Glomerular visceral epithelial cell (primary cell): ENCODE results near the gene KCTD18.

Experiments
- DNase-seq: peaks from one replicate; pipeline ENCODE4 v3.0.0-alpha.2; 2016; ENCODE audit errors: extremely low spot score

KCTD18 gene

DNA sequence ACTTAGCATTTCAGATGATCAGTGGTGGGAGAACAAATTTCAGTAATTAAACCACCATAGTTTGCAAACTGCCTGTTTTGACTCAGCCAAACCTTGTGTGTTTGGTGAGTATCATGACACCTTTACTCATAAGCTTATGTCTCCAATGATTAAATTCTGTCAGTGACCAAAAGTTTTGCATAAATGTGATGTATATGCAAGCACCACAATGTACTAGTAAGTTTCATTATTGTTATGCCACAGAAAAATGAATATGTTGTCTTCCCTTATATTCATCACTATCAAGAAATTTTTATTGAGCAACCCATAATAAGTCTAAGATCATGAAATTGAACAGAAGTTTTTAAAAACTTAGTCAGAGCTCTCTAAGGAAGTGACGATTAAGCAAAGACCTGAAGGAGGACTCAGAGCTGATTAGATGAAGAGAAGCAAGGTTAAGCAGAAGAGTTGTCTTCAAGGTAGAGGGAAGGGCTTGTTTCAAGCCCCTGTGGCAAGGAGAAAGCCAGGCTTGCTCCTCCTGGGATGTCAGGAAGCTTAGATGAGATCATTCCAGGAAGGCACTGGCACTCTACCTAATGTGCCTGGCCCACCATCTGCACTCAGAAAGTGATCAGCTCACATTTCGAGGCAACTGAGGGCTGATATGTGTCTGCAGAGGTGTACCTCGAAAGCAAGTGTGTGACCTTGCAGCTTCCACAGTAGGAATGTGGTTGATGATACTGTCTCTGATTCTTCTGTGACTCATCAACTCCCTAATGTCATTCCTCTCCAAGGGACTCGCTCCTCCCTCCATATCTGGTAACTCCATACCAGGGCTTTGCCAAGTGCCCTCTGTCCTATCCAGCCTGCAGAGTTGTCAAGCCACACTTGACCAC, 54.7 kb downstream of the KCTD18 start:
- peak; percentile 78 for DNase-seq

DNA sequence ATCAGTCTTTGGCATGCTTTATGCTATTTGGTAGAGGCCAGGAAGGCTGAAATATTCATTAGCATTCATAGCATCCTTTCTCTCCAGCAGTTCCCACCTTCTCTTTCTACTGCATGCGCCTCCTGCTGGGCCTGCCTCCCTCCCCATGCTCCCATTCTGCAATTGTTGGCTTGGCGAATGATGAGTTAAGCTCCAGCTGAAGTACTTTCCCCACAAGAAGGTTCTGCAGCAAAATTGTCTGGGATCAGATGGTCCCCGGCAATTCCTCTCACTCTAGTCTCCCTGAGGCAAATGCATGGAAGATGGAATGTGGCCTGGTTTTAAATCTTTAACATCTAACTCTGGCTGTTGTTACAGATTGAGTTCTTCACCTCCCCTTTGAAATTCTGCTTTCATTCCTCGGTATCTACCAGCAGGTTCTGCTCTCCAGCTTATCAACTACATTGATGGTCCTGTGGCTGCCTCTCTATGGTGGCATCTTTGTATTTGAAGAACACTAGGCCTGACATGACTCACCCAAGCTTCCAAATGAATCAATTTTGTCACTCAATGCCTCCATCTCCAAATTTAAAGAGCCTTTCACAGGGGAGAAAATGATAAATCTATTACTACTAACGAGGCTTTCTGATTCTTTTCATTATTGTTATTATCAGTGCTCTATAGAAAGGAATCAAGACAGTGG, 55.9 kb downstream of the KCTD18 start:
- no peak for DNase-seq

DNA sequence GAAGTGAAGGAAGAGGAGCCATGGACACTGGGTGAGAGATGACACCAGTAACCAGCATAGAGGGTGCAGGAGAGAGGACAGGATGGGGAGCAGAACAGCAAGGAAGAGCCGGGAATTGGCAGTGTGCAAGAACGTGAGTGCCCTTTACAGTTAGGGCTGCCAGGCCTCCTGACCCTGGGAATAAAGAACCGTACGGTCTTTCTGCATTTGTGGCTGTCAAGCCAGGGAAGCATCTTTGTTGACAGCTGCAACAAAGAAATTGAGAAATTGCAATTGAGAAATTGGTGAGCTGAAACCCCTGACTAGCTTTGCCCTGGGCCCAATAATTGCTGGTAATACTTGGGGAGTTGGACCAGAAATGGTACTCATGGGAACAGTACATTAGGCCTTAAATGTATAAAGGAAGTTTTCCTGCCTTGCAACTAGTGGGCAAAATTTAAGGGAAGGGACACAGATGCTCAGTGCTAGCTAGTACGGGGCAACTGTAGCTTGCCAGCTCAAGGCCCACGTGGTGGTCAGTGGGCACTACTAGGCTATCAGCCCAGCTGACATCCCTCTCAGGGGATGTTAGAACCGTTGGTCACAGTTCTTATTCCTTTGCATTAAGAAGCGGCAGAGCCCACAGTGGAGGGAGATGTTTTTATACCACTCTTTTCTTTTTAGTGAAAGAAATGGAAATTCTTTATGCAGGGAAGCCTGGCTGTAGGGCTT, 56.6 kb downstream of the KCTD18 start:
- no peak for DNase-seq

DNA sequence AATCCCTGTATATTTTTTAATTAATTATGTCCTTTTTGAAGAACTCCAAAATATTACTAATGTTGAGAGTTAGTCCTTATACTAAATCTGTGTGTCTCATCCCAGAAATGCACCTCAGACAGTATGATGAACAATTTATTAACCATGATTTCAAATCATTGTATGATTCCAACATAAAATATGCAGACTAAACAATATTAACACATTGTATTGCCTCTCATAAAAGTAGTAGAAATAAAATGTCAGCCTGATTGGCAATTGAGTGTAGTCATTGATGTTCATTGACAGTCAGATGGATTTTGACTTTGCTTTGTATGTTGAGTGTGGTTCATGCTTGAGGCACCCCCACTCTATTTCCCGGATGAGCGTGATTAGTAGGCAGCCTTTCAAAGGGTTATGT, 57.5 kb downstream of the KCTD18 start:
- no peak for DNase-seq

DNA sequence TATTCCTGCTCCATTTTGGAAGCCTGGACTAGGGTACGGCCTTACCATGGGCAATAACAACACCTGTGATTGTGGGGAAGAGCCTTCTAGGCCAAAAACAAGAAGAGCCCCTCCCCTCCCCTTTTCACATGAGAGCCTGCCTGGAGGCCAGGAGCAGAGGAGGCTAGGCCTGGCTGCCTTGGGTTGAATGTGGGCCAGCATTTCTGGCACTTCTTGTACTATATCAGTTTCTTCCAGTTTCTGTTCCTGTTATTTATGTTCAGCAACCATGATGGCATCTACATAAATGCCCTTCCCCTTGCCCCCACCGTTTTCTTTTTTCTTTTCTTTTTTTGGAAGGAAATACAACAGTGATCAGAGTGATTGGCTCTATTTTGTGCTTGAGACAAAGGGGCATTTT, 58.4 kb downstream of the KCTD18 start:
- no peak for DNase-seq

DNA sequence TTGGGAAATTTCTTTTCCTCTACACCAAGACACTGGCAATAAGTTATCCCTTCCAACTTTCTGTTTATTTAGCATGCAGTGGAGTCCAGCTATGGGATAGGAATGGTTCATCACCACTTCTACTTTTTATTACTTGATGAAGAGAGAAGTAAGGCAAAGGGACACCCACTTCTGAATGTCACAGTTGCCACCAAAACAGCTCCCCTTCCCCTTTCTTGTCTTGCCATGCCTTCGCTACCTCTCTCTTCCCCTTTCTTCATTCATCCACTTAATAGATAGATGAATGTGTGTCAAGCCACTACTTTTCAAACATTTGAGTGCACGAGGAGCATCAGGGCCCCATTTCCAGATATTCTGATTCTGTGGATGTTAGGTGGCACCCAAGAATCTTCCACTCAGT, 59.6 kb downstream of the KCTD18 start:
- DNase-seq = no peak

DNA sequence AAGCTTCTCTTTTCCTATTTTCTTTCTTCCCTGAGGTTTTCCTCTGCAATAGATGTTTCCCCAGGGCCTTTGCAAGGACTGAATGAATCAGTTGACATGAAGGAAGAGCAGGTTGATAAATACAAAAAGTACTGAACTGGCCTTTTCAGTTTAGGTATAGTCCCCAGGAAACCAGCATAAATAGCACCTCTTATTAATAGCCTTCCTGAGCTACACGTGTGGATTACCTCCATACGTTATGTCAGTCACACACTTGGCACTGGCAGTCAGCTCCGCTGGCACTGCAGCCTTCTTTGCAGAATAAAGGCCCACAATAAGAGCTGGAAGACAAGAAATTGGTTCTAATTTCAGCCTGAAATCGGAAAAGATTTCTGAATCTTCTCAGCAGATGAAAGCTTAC, 60.7 kb downstream of the KCTD18 start:
- no peak for DNase-seq

DNA sequence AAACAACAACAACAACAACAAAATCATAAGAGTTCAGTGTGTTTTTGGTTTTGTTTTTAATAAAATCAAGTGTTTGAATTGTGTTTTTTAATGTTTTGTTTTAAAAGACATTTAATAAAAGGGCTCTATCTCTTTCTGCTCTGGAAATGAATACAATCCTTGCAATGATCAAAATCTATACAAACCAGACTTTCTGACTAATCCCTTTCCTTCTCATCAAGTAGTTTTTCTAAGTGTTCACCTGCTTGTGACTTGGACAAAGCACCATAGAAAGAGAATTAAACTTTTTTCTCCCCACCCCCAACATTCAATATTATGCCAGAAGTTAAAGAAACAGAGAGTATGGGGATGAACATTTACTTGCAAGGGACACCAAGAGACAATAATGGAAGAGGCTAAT, 61.4 kb downstream of the KCTD18 start:
- DNase-seq = no peak

DNA sequence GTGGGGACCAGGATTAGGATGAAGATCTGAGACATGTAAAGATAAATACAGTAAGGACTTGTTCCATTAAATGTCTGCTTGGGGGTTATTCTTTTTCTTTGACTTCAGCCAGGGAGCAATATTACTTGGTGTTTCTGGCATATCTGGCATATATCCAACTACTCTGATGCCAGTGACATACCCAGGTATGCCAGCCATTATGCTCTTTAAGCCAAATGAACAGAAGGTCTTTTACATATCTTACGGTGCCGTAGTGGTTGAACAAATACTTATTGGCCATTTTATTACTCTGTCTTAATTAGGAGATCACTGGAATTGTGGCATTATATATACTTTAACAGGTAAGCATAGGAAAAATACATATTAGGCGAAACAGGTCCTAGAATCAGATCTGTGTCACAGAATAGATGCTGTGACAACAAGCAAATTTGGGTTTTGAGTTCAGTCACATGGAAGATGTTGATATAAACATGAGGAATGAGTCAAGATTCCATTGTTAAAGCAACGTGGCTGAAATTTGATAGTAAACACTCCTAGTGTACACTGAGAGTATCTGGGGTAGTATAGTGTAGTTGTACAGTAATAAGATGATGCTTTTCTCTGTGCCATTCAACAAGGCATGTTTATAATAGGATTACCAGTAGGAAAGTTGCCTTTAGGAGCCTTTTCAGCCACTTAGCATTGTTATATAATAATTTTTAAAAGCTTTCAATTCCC, 62.6 kb downstream of the KCTD18 start:
- no peak for DNase-seq

DNA sequence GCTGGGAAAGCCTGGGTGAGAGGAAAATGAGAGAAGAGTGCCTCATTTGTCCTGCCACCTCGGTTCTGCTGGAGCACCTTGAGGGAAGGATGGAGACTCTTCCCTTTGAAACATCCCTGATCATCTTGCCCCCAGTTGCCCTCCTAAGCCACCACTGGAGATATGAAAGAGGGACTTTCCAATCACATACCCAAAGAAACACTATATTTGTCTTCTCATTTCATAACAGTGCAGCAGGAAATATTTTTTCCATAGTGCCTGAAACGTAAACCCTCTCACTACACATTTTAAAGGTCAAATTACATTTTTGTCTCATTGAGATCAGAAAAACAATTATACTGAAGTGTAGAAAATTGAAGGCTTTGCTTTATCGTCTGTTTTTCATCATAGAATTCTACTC, 63.3 kb downstream of the KCTD18 start:
- DNase-seq = no peak

DNA sequence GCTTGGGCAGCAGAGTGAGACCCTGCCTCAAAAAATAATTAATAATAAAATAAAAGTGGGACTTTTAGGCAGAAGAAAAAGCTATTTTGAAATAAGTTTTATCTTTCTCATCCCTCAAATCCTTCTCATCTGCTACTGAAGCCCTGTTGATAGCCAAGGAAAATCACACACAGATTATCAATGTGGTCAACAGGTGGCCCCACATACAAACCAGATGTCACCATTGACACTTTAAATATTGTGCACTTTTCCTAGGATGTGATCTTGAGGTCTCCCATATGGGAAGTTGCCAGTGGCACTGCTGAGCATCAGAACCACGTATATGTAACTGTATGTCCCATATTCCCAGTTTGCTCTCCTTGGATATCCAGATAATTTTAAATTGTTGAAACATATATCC, 64.6 kb downstream of the KCTD18 start:
- no peak for DNase-seq

DNA sequence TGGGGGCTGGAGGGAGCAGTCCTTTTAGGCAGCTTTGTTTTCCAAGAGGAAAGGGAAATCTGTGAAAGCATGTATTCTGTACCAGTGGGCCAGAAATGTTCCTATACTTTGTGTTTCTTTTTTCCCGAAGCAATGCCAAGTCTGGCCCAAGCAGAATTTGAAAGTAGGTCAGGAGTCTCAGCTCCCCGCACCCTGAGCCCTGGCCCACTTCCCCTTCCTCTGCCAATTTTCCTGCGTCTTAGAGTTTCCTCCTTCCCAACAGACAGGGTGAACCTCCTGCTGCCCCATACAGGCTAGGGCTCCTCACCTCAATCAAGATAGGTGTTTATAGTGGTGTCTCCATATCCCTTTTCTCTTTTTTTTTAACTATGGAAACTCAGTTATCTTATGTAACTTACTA, 65.3 kb downstream of the KCTD18 start:
- DNase-seq = no peak

DNA sequence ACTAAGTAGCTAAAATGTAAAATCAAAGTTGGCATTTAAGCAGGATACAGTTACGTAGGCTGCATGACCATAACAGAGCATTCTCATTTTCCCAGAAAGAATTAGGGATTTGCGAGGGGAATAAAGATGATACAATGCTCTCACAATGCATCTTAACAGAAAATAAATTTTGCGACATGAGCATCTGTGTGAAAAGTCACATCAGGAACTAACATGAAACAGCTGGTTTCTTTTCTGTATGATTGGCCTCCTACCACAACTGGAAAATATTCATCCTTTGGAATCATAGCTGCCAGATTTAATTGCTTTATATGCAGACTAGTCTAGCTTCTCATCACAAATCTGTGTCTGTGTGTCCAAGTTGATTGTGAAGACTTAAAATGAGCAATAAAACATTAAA, 66.0 kb downstream of the KCTD18 start:
- no peak for DNase-seq

DNA sequence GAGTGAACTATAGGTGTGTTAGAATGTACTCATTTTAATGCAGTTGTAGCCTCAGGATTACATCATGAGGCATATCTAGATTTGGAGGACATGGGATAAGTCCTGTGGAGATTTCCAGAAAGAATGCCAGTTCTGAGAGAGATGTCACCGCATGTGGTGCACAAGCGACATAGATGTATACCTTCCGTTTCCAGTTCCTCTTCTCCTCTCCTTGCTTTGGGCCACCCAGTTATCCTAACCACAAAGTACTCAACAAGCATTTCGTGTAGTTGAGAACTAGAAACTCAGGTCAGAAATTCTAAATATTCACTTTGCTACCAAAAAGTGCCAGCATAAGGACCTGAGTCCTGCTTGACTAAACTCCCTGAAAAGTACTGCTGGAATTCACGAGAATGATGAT, 66.5 kb downstream of the KCTD18 start:
- no peak for DNase-seq

DNA sequence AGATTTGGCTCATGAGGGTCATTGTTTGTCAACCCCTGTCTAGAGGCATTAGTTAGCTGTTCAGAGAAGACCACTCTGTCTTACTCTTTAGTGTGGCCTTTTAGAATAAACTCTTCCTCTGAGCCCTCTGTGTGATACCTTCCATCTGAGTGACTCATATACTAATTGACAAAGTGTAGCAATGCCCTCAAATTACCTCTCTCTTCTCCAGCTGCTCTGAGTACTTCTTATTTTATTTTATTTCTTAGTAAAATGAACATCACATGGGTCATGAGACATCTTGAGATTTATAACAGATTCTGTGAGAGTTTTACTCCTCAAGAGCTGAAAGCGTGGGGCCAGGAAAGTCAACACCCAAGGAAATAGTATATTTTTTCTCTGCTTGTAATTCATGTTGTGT, 67.4 kb downstream of the KCTD18 start:
- no peak for DNase-seq

DNA sequence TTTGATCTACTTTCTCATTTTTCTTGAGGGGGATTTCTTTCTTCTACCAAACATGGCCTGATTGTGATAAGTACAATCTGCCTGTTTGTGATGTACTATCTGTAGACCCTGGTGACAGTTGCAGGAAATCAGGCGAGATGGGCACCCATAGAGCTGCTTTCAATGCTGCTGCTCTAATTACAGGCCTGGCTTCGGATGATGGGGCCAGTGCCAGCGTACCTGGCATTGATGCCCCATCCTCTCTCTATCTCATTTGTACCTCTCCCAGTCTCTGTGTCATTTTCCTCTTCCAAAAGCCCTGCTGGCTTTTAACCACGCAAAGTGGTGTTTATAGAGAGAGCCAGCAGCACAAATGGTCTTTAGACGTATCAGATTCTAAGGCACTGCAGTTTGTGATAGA, 69.9 kb downstream of the KCTD18 start:
- DNase-seq = no peak
